NCI-H1105 treated with DMSO at 0.1 percent for 48 hours (cell line): ENCODE data around the gene ZNF567.

Source experiments
- DNase-seq: peaks from one replicate; lab custom pipeline; 2025; lab: John Stamatoyannopoulos, UW

Gene ZNF567

GRCh38 chr19:36750066-36750691 lies 62.8 kb downstream of the ZNF567 start:
- DNase-seq = no peak
